A549 (cell line): ENCODE measurements around the gene ZNF362. TPM values are rescaled to one million over a fixed set of nuclear protein-coding genes. Genes with fewer than 3 reads are reported as not detected.

Experiments used
- ATAC-seq, 2 experiments: fragments of 200-7000 bp in 1 of 2; fragments of >200 bp in 1 of 2; cut with Nextera tagmentation in 1 of 2; cut with Tn5 transposase in 1 of 2; 3 replicates each; pipeline versions ENCODE4 v1.8.0 to v1.9.1; 2018 to 2020; ENCODE audit warnings: mild to moderate bottlenecking in 1 of 2, moderate library complexity in 1 of 2
- CTCF ChIA-PET: fragments of 300-600 bp; sonication (Branson Sonifier 250); formaldehyde crosslinking; extraction: SDS; loops from one replicate; lab custom pipeline; 2021; ENCODE audit warnings: antibody characterized with exemption, inconsistent platforms; lab: Yijun Ruan, JAX
- POLR2A ChIA-PET: fragments of 350-600 bp; formaldehyde crosslinking; extraction: SDS; loops from one replicate; lab custom pipeline; 2021; ENCODE audit warnings: antibody characterized with exemption, inconsistent platforms; lab: Yijun Ruan, JAX
- DNase-seq, 2 experiments: peaks; one replicate each; pipeline versions ENCODE4 v3.0.0 to v3.0.0-alpha.2; 2011 to 2016; ENCODE audit warnings: low read depth in 1 of 2, low spot score in 1 of 2
- FAIRE-seq: peaks from 2 replicates; lab custom pipeline; 2011; peaks lifted over from hg19 to GRCh38; lab: Jason Lieb, UNC
- H3K27ac ChIP-seq, 2 experiments: fragments of >200 bp; sonication (Bioruptor Twin); formaldehyde crosslinking; 3 replicates each; pipeline ENCODE4 v1.5.1; 2016 to 2017
- H3K4me1 ChIP-seq: fragments of >200 bp; sonication (Bioruptor Twin); formaldehyde crosslinking; 3 replicates; pipeline ENCODE4 v1.6.1; 2016
- H3K4me2 ChIP-seq: fragments of >200 bp; sonication (Bioruptor Twin); formaldehyde crosslinking; 3 replicates; pipeline ENCODE4 v1.6.1; 2016
- H3K4me3 ChIP-seq: fragments of >200 bp; sonication (Bioruptor Twin); formaldehyde crosslinking; 3 replicates; pipeline ENCODE4 v1.5.1; 2016
- H3K9me3 ChIP-seq: fragments of >200 bp; sonication (Bioruptor Twin); formaldehyde crosslinking; 3 replicates; pipeline ENCODE4 v1.6.1; 2016
- BHLHE40 ChIP-seq: IDR thresholded peaks from 2 replicates; pipeline ENCODE4 v1.6.1; 2012; ENCODE audit warnings: low read depth, low read length, inconsistent platforms
- ESRRA ChIP-seq: fragments of 150-350 bp; IDR thresholded peaks from 2 replicates; pipeline ENCODE4 v1.6.1; 2014; ENCODE audit warnings: mild to moderate bottlenecking, low read length, borderline replicate concordance
- FOSB ChIP-seq: fragments of 250-450 bp; sonication (Bioruptor Pico); IDR thresholded peaks from 2 replicates; pipeline ENCODE4 v1.5.0; 2020; ENCODE audit warnings: mild to moderate bottlenecking, moderate library complexity
- FOSL2 ChIP-seq, 2 experiments: fragments of 450-650 bp in 1 of 2; fragments of >200 bp in 1 of 2; sonication (Bioruptor Twin) in 1 of 2; formaldehyde crosslinking; IDR thresholded peaks; 2 replicates each; pipeline versions ENCODE4 v1.5.0 to v1.6.1; 2016 to 2020; ENCODE audit warnings: mild to moderate bottlenecking in 1 of 2, moderate library complexity in 1 of 2
- HDAC2 ChIP-seq: fragments of 200-600 bp; sonication (generic); IDR thresholded peaks from 2 replicates; pipeline ENCODE4 v1.6.1; 2016
- HOXB5 ChIP-seq: fragments of 250-450 bp; sonication (Bioruptor Pico); IDR thresholded peaks from 2 replicates; pipeline ENCODE4 v1.5.0; 2020; ENCODE audit warnings: mild to moderate bottlenecking, moderate library complexity
- JUN ChIP-seq, 2 experiments: fragments of >200 bp; sonication (Bioruptor Twin); formaldehyde crosslinking; IDR thresholded peaks; 2 replicates in 1 of 2; 3 replicates in 1 of 2; pipeline ENCODE4 v1.6.1; 2016 to 2017
- MAFK ChIP-seq: fragments of 450-650 bp; IDR thresholded peaks from 2 replicates; pipeline ENCODE4 v1.6.1; 2014; ENCODE audit not compliant: partially characterized antibody
- NR3C1 ChIP-seq: fragments of >200 bp; sonication (Bioruptor Twin); formaldehyde crosslinking; IDR thresholded peaks from 3 replicates; pipeline ENCODE4 v1.6.1; 2017
- PHF8 ChIP-seq: fragments of 200-600 bp; sonication (generic); IDR thresholded peaks from 2 replicates; pipeline ENCODE4 v1.6.1; 2016; ENCODE audit warnings: low read depth, mild to moderate bottlenecking, antibody characterized with exemption, moderate library complexity, borderline replicate concordance
- POLR2A ChIP-seq: IDR thresholded peaks from 2 replicates; pipeline ENCODE4 v1.6.1; 2012; ENCODE audit warnings: mild to moderate bottlenecking, low read length
- POLR2AphosphoS2 ChIP-seq: conservative IDR thresholded peaks from 2 replicates; pipeline ENCODE4 v1.6.1; 2012; ENCODE audit warnings: low read length, improper control_type of control experiment, inconsistent platforms
- SMC3 ChIP-seq: fragments of >200 bp; sonication (Bioruptor Twin); formaldehyde crosslinking; IDR thresholded peaks from 3 replicates; pipeline ENCODE4 v1.6.1; 2018; ENCODE audit warnings: inconsistent platforms
- TFCP2L1 ChIP-seq: fragments of 250-450 bp; sonication (Bioruptor Pico); IDR thresholded peaks from 2 replicates; pipeline ENCODE4 v1.5.0; 2021; ENCODE audit warnings: mild to moderate bottlenecking
- TP53 ChIP-seq: fragments of 250-450 bp; sonication (Bioruptor Pico); IDR thresholded peaks from 2 replicates; pipeline ENCODE4 v1.5.0; 2021; ENCODE audit warnings: mild to moderate bottlenecking, moderate library complexity
- ZFP36 ChIP-seq: fragments of 450-650 bp; IDR thresholded peaks from 2 replicates; pipeline ENCODE4 v1.6.1; 2014; ENCODE audit warnings: borderline replicate concordance; ENCODE audit not compliant: partially characterized antibody
- WGBS: methylation state at CpG from one replicate; pipeline ENCODE4 v1.1.6; 2017; ENCODE audit errors: missing lambda C conversion rate; 5-methylcytosine and 5-hydroxymethylcytosine counted together
- polyA plus RNA-seq, 4 experiments: library from polyadenylated mRNA; depleted of rRNA in 3 of 4; stranded (reverse); fragments of >200 nt; fragmentation: RNase III in 1 of 4; extraction: RNeasy Plus Mini Kit Qiagen cat#74134 plus additional on column Dnase treatment in 1 of 4; gene quantifications; 2 replicates in 3 of 4; 3 replicates in 1 of 4; pipeline ENCODE4 v1.2.3, GENCODE V29; 2011 to 2017
- TF ChIP-seq, protein P1 (sequence below): fragments of 450-650 bp; IDR thresholded peaks from 2 replicates; pipeline ENCODE4 v1.6.1; 2014; ENCODE audit warnings: antibody characterized with exemption
- TF ChIP-seq, protein P2 (sequence below): IDR thresholded peaks from 2 replicates; pipeline ENCODE4 v1.6.1; 2012; ENCODE audit warnings: low read depth, borderline replicate concordance
- TF ChIP-seq, protein P3 (sequence below): fragments of >200 bp; sonication (Bioruptor Twin); formaldehyde crosslinking; IDR thresholded peaks from 3 replicates; pipeline ENCODE4 v1.6.1; 2016
- TF ChIP-seq, protein P4 (sequence below): IDR thresholded peaks from 2 replicates; pipeline ENCODE4 v1.6.1; 2012

Gene ZNF362
- polyA plus RNA-seq, 2 of the 4 experiments (the other 2 are of a cell fraction): 4.8 to 7.9 TPM

DNA sequence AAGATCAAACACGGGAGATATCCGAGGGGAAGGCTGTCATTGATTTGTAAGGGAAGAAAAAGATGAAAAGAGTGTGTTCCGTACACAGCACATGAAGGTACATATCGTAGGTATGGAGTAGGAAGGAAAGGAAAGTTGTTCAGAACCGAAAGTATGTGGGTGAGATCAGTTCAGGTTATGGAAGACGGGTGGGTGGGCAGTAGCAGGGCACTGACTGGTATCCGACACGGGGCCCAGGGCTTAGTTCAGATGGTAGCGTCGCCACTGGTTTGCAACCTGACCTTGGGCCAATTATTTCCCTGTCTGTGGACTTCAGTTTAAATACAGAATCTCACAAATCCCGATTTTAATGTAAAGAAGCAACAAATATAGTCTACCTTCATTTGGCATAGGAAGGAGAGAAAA is 92.4 kb downstream of the ZNF362 start:
- under 1% methylated on average over 11 of the region's 11 CpGs for WGBS

DNA sequence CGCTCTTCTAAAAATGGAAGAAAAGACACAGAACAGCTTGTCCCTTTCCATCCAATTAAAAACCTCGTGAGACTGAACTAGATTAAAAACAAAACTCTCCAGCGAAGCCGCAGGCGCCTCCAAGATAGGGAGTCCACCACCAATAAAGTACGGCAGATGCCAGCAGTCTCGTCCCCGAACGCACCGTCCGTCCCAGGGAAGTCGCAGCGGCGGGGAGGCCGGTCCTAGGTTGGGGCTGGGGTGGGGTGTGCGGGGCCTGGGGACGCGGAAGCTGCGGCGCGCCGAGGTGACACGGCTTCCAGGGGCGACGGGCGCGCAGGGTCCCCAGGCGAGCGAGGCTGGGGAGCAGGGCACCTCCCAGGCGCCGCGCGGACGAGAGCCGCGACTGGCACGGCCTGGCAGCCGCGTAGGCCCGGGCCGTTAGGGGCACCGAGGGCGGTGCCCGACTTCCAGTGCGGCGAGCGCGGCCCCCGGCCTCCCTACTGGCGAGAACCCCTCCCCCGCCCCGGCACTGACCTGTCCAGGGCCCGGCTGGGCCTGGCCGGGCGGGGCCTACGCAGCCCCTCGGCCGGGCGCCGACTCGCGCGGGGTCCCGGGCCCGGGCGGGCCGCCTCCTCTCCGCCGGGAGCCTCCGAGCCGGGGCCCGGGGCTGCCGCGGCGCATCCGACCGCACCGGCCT is 92.9 kb downstream of the ZNF362 start:
- peak; percentile 30 to 58 for DNase-seq
- CTCF ChIA-PET: interaction anchor here (1.5 to 2.1 kb wide), 2 partner anchors 51 to 53 kb away, joined by 3 to 9 read pairs; no protein-coding TSS in a partner anchor
- H3K9me3 ChIP-seq: no peaks in the 10 kb centered on the region

More for the DNA sequence above, 92.4 kb downstream of the ZNF362 start:
- Histone ChIP-seq H3K4me1 (peaks cover 36% of the 10 kb centered on the region), H3K4me3 (peak overlapping the region; percentile 68), H3K4me2 (peak overlapping the region; percentile 96), H3K27ac (peak overlapping the region; percentile 97 to 98), H3K9me3 (no peaks in the 10 kb centered on the region)
- ATAC-seq: peak in 1 of 2 experiments; percentile 13; a peak in 1 of 6 replicates
- TF ChIP-seq, protein P1, sequence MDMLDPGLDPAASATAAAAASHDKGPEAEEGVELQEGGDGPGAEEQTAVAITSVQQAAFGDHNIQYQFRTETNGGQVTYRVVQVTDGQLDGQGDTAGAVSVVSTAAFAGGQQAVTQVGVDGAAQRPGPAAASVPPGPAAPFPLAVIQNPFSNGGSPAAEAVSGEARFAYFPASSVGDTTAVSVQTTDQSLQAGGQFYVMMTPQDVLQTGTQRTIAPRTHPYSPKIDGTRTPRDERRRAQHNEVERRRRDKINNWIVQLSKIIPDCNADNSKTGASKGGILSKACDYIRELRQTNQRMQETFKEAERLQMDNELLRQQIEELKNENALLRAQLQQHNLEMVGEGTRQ: no peak
- TF ChIP-seq HOXB5 (CRISPR knock-in tag) (no peak), NR3C1 (no peak), ZFP36 (no peak), POLR2AphosphoS2 (no peak), FOSL2 (IDR thresholded peaks at IDR 0.05) (no peak), FOSL2 (CRISPR knock-in tag; IDR thresholded peaks at IDR 0.05) (no peak), BHLHE40 (no peak), SMC3 (no peak), JUN (IDR thresholded peaks at IDR 0.05) (no peak), TFCP2L1 (CRISPR knock-in tag) (no peak), MAFK (no peak)
- DNase-seq: peak in 1 of 2 experiments; percentile 12
- ChIA-PET CTCF (interaction anchor here (0.6 kb wide), 1 partner anchor 35 kb away, joined by 3 read pairs; no protein-coding TSS in a partner anchor), POLR2A (no interaction called here)
- no peak for FAIRE-seq

DNA sequence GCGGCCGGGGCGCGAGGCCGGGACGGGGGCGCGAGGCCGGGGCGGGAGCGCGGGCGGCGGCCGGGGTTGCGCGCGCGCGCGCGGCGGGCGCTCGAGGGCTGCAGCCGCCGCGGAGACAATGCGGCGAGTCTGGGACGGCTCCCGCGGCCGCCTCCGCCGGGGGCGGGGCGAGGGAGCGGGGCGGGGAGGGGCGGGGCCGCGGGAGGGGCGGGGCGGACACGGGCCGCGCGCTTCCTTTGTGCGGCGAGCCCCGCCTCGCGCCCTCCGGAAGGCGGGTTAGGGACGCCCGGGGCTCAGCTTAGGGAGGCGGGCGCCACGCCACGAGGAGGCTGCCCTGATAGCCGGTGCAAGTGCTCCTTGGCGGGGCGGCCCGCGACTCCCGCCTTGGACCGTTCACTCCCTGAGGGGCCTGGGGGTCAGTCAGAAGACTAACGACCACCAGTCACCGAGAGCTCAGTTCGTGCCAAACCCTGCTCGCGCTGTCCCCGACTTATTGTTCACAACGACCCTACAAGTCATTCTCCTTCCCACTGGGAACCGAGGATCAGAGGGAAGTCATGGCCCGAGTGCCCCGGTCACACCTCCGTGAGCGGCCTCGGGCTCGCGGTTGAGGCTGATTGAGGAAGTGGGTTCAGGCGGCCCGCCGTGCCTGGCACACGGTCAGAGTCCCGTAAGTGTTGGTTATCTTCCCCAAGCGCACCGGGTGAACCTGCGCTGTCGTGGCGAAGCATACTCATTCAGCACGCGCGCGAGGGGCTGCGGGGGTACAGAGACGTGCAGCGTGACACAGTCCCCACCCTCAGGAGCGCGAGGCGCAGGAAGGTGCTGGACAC is 93.7 kb downstream of the ZNF362 start:
- Histone ChIP-seq H3K9me3 (no peaks in the 10 kb centered on the region), H3K4me2 (peak overlapping the region; percentile 96), H3K4me1 (peaks cover 23% of the 10 kb centered on the region), H3K27ac (peak overlapping the region; percentile 98), H3K4me3 (peak overlapping the region; percentile 94)
- CTCF ChIA-PET: interaction anchor here (1.1 to 2.1 kb wide), 3 partner anchors 52 to 131 kb away, joined by 3 to 9 read pairs (median 3); no protein-coding TSS in a partner anchor
- POLR2A ChIA-PET: interaction anchor here (0.6 to 1.5 kb wide), 5 partner anchors 8 to 54 kb away, joined by 3 read pairs; no protein-coding TSS in a partner anchor
- WGBS: 0% methylated on average over 17 of the region's 104 CpGs
- ATAC-seq (peak; percentile 79 to 84), DNase-seq (peak; percentile 69 to 70), FAIRE-seq (no peak)
- TF ChIP-seq JUN (IDR thresholded peaks at IDR 0.05): peak in 1 of 2 experiments; percentile 57; a peak in 2 of 5 replicates
- peak; percentile 42; the same call in 1 of the 2 replicates for TF ChIP-seq PHF8
- TF ChIP-seq POLR2A: peak; percentile 75
- TF ChIP-seq, protein P2, sequence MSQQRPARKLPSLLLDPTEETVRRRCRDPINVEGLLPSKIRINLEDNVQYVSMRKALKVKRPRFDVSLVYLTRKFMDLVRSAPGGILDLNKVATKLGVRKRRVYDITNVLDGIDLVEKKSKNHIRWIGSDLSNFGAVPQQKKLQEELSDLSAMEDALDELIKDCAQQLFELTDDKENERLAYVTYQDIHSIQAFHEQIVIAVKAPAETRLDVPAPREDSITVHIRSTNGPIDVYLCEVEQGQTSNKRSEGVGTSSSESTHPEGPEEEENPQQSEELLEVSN: peak; percentile 72
- no peak for TF ChIP-seq ESRRA
- TF ChIP-seq, protein P3, sequence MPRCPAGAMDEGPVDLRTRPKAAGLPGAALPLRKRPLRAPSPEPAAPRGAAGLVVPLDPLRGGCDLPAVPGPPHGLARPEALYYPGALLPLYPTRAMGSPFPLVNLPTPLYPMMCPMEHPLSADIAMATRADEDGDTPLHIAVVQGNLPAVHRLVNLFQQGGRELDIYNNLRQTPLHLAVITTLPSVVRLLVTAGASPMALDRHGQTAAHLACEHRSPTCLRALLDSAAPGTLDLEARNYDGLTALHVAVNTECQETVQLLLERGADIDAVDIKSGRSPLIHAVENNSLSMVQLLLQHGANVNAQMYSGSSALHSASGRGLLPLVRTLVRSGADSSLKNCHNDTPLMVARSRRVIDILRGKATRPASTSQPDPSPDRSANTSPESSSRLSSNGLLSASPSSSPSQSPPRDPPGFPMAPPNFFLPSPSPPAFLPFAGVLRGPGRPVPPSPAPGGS: peak; percentile 75
- no peak for TF ChIP-seq POLR2AphosphoS2
- TF ChIP-seq, protein P4, sequence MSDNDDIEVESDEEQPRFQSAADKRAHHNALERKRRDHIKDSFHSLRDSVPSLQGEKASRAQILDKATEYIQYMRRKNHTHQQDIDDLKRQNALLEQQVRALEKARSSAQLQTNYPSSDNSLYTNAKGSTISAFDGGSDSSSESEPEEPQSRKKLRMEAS: peak; percentile 81
- TF ChIP-seq FOSB (CRISPR knock-in tag): no peak
- 0 out of 2 replicates have a peak, but pooled peaks have one; percentile 61 for TF ChIP-seq TP53 (CRISPR knock-in tag)

More for the DNA sequence above, 92.9 kb downstream of the ZNF362 start:
- whole genome bisulfite sequencing: 2% methylated on average over 8 of the region's 78 CpGs
- peaks cover 31% of the 10 kb centered on the region for H3K4me1 ChIP-seq
- peak; percentile 49 to 56 for ATAC-seq
- H3K27ac ChIP-seq: peak overlapping the region; percentile 97 to 98
- no peak for FAIRE-seq
- H3K4me3 ChIP-seq: peak overlapping the region; percentile 68
- TF ChIP-seq HDAC2: no peak
- peak; percentile 14; the same call in 1 of the 2 replicates for TF ChIP-seq POLR2A
- TF ChIP-seq PHF8: no peak
- peak overlapping the region; percentile 96 for H3K4me2 ChIP-seq
- POLR2A ChIA-PET: interaction anchor here (0.7 kb wide), 1 partner anchor 41 kb away, joined by 3 read pairs; no protein-coding TSS in a partner anchor
